ENCODE results near the gene KRTAP17-1.

DNA sequence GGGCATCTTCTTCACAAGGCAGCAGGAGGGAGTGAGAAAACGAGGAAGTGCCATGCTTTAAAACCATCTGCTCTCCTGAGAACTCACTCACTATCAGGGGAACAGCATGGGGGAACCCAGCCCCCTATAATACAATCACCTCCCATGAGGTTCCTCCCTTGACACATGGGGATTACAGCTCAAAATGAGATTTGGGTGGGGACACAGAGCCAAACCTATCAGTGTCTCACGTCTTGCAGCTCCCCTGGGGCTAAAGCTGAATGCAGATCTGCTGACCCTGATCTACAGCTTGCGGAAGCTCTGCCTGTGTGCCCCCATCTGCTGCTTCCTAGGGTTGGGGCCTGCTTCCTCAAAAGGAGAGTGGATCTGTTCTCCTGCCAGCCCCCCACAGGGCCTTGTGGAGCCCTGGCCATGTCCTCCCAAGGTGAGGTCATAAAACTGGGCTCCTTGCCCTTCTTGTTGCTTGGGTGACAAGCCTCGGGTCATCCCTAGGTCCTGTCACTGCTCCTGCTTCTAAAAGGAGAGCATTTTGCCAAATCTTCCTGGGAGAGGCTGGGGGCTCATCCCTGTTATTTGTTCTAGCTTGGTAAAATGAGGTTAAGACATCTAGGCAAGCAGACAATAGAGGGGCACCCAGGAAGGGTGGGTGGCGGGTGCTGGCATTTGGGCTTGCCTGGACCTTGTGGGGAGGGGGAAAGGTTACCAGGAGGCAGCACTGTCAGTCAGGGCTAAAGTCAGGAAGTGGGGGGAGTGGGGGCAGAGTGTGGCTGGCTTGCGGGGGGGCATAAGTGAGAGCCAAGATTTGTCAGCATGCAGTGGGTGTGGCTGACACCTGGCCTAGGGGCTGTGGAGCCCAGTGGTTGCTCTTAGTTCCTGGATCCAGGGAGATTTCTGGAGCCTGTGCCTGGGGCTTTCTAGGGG, 19.1 kb upstream of the KRTAP17-1 start:
- TF ChIP-seq POLR2A (IDR thresholded peaks at IDR 0.05; ENCODE audit: low read depth, low read length) (no peak), POLR2AphosphoS5 (IDR thresholded peaks at IDR 0.05; ENCODE audit: low read depth, low read length) (no peak), TAF1 (IDR thresholded peaks at IDR 0.05; ENCODE audit: borderline replicate concordance, low read depth, low read length) (no peak)
